ENCODE results near the gene CRADD.

CRADD gene

DNA sequence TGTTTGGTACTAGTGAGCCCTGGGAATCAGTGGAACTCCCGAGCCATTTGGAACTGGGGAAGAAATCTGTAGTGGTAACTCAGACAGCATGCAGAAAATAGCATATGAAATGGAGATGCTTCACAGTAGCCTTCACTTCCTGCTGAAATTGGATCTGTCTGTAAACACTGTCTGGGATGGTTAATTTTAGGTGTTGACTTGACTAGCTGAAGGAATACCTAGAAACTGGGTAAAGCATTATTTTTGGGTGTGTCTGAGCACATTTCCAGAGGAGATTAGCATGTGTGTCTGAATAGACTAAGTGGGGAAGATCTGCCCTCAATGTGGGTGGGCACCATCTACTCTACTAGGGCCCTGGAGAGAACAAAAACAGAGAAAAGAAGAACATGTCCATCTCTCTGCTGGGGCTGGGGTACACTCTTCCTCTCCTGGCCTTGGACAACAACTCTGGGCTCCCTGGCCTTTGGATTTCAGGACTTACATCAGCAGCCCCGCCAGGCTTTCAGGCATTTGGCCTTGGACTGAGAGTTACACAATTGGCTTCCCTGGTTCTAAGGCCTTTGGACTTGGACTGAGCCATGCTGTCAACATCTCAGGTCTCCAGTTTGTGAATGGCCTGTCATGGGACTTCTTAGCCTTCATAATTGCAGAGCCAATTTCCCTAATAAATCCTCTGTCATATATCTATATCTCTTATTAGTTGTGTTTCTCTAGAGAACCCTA is 14.0 kb upstream of the CRADD start:
- Histone ChIP-seq H3K27ac (ENCODE audit: low read length) (no peak overlapping the region), H2AFZ (ENCODE audit: low read depth, low read length) (peak overlapping the region; percentile 10; the same call in 1 of the 2 replicates), H3K27me3 (ENCODE audit: insufficient read depth, low read length, poor library complexity) (no peaks in the 10 kb centered on the region), H4K20me1 (ENCODE audit: insufficient read depth, low read length) (no peaks in the 10 kb centered on the region), H3K9ac (ENCODE audit: low read depth, low read length) (no peak overlapping the region), H3K4me3 (ENCODE audit: low read depth in 1 of 2, low read length in 2 of 2) (no peak overlapping the region), H3K36me3 (ENCODE audit: insufficient read depth, low read length) (no peaks in the 10 kb centered on the region), H3K9me3 (ENCODE audit: insufficient read depth, low read length, severe bottlenecking) (no peaks in the 10 kb centered on the region), H3K4me1 (ENCODE audit: insufficient read depth, low read length) (no peaks in the 10 kb centered on the region), H3K4me2 (ENCODE audit: insufficient read depth, low read length) (no peak overlapping the region), H3K79me2 (ENCODE audit: insufficient read depth, low read length) (no peaks in the 10 kb centered on the region)
- ATAC-seq (ENCODE audit: insufficient read depth, low read depth) (no peak), DNase-seq (no peak)
- TF ChIP-seq, protein P1, sequence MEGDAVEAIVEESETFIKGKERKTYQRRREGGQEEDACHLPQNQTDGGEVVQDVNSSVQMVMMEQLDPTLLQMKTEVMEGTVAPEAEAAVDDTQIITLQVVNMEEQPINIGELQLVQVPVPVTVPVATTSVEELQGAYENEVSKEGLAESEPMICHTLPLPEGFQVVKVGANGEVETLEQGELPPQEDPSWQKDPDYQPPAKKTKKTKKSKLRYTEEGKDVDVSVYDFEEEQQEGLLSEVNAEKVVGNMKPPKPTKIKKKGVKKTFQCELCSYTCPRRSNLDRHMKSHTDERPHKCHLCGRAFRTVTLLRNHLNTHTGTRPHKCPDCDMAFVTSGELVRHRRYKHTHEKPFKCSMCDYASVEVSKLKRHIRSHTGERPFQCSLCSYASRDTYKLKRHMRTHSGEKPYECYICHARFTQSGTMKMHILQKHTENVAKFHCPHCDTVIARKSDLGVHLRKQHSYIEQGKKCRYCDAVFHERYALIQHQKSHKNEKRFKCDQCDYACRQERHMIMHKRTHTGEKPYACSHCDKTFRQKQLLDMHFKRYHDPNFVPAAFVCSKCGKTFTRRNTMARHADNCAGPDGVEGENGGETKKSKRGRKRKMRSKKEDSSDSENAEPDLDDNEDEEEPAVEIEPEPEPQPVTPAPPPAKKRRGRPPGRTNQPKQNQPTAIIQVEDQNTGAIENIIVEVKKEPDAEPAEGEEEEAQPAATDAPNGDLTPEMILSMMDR (IDR thresholded peaks at IDR 0.05; ENCODE audit: borderline replicate concordance, extremely low read depth, low read length, poor library complexity, severe bottlenecking), result no peak
- TF ChIP-seq EZH2 (IDR thresholded peaks at IDR 0.05; ENCODE audit: borderline replicate concordance, low read depth, low read length, severe bottlenecking), result no peak

DNA sequence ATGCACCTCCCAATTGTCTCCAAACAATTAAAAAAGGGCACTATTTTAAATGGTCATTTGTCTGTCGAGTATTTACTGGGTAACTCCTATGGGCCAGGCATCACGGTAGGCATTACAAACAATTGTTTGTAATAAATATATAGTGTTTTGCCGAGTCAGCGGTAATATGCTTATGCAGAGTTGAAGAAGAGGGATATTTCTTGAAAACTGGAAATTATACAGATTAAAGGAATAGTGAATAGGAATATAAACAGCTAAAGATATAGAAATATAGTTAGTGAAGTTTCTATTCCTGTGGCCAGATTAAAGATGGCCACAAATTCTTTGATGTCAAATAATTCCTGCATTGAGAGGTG is 13.5 kb upstream of the CRADD start:
- H4K20me1 ChIP-seq (ENCODE audit: insufficient read depth, low read length), result no peaks in the 10 kb centered on the region
- no peak overlapping the region for H3K4me2 ChIP-seq (ENCODE audit: insufficient read depth, low read length)
- H3K4me1 ChIP-seq (ENCODE audit: insufficient read depth, low read length), result no peaks in the 10 kb centered on the region
- H3K36me3 ChIP-seq (ENCODE audit: insufficient read depth, low read length), result no peaks in the 10 kb centered on the region
- no peak overlapping the region for H3K9ac ChIP-seq (ENCODE audit: low read depth, low read length)
- no peak overlapping the region for H3K4me3 ChIP-seq (ENCODE audit: low read depth in 1 of 2, low read length in 2 of 2)
- ATAC-seq (ENCODE audit: insufficient read depth, low read depth) (no peak), DNase-seq (no peak)
- no peaks in the 10 kb centered on the region for H3K79me2 ChIP-seq (ENCODE audit: insufficient read depth, low read length)
- no peaks in the 10 kb centered on the region for H3K9me3 ChIP-seq (ENCODE audit: insufficient read depth, low read length, severe bottlenecking)
- H3K27me3 ChIP-seq (ENCODE audit: insufficient read depth, low read length, poor library complexity), result no peaks in the 10 kb centered on the region
- H3K27ac ChIP-seq (ENCODE audit: low read length), result no peak overlapping the region
- no peak overlapping the region for H2AFZ ChIP-seq (ENCODE audit: low read depth, low read length)
- TF ChIP-seq, protein P1 (IDR thresholded peaks at IDR 0.05; ENCODE audit: borderline replicate concordance, extremely low read depth, low read length, poor library complexity, severe bottlenecking), result no peak
- no peak for TF ChIP-seq EZH2 (IDR thresholded peaks at IDR 0.05; ENCODE audit: borderline replicate concordance, low read depth, low read length, severe bottlenecking)

DNA sequence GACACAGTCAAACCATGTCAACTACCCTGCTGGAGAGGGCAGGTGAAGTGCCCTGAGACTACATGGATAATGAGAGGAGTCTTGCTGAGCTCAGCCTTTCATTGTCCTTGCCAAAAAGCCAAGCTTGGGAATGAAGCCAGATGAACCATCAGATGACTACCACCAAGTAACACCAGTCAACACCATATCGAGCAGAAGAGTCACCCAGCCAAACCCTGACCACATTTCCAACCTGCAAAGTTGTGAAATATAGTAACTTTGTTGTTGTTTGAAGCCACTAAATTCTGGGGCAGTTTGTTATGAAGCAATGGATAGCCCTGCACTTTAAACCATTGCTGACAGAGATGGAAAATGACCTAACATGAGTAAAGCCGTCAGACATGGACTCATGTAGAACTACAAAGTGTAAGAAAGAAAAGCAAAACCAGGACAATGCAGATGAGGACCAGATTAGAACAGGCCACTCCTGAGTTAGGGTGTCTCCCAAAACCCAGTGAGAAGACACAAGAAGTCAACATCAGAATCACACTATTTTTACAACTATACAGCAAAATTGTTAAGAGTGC is 12.5 kb upstream of the CRADD start:
- DNase-seq (no peak), ATAC-seq (ENCODE audit: insufficient read depth, low read depth) (no peak)
- no peaks in the 10 kb centered on the region for H4K20me1 ChIP-seq (ENCODE audit: insufficient read depth, low read length)

More for the DNA sequence above, 12.5 kb upstream of the CRADD start:
- Histone ChIP-seq H3K79me2 (ENCODE audit: insufficient read depth, low read length) (no peaks in the 10 kb centered on the region), H3K4me1 (ENCODE audit: insufficient read depth, low read length) (no peaks in the 10 kb centered on the region), H3K9ac (ENCODE audit: low read depth, low read length) (no peak overlapping the region), H3K27ac (ENCODE audit: low read length) (no peak overlapping the region), H3K36me3 (ENCODE audit: insufficient read depth, low read length) (no peaks in the 10 kb centered on the region), H2AFZ (ENCODE audit: low read depth, low read length) (no peak overlapping the region), H3K27me3 (ENCODE audit: insufficient read depth, low read length, poor library complexity) (no peaks in the 10 kb centered on the region), H3K4me2 (ENCODE audit: insufficient read depth, low read length) (no peak overlapping the region), H3K9me3 (ENCODE audit: insufficient read depth, low read length, severe bottlenecking) (no peaks in the 10 kb centered on the region), H3K4me3 (ENCODE audit: low read depth in 1 of 2, low read length in 2 of 2) (no peak overlapping the region)
- TF ChIP-seq, protein P1 (IDR thresholded peaks at IDR 0.05; ENCODE audit: borderline replicate concordance, extremely low read depth, low read length, poor library complexity, severe bottlenecking), result no peak
- no peak for TF ChIP-seq EZH2 (IDR thresholded peaks at IDR 0.05; ENCODE audit: borderline replicate concordance, low read depth, low read length, severe bottlenecking)

All from DND-41 (cell line).